IPS DF 6.9 (cell line): Measurements from ENCODE around the gene KRT81.
"Not testable (repeated sequence)": the region's sequence is repeated elsewhere in the genome, so short reads cannot be mapped to it uniquely, and the experiment has no call there.

Experiments
- DNase-seq: peaks from one replicate; pipeline ENCODE4 v3.0.0-alpha.2; 2013; ENCODE audit warnings: low read depth, low spot score
- H3K27ac ChIP-seq: one replicate; pipeline ENCODE4 v1.5.1; 2013; ENCODE audit warnings: low read length, control low read depth
- H3K27me3 ChIP-seq: 2 replicates; pipeline ENCODE4 v1.6.1; 2013; ENCODE audit warnings: mild to moderate bottlenecking, low read length; ENCODE audit not compliant: control insufficient read depth, insufficient read depth
- H3K36me3 ChIP-seq: 2 replicates; pipeline ENCODE4 v1.6.1; 2013; ENCODE audit warnings: low read length; ENCODE audit not compliant: control insufficient read depth, insufficient read depth
- H3K4me1 ChIP-seq: 2 replicates; pipeline ENCODE4 v1.6.1; 2013; ENCODE audit warnings: low read length; ENCODE audit not compliant: control insufficient read depth, insufficient read depth
- H3K4me3 ChIP-seq: 2 replicates; pipeline ENCODE4 v1.5.1; 2013; ENCODE audit warnings: mild to moderate bottlenecking, low read length
- H3K9me3 ChIP-seq: 2 replicates; pipeline ENCODE4 v1.6.1; 2013; ENCODE audit warnings: low read length, inconsistent platforms; ENCODE audit not compliant: control insufficient read depth, insufficient read depth
- WGBS: extraction: QIAGEN DNeasy Blood & Tissue Kit; methylation state at CpG from one replicate; pipeline ENCODE4 v1.1.7; 2013; ENCODE audit warnings: mixed read lengths, missing lambda C conversion rate; ENCODE audit not compliant: insufficient read length, insufficient coverage; 5-methylcytosine and 5-hydroxymethylcytosine counted together

Gene KRT81

GRCh38 chr12:52296572-52297215, 5.4 kb upstream of the KRT81 start:
- H3K9me3 ChIP-seq, result no peaks in the 10 kb centered on the region
- no peaks in the 10 kb centered on the region for H3K36me3 ChIP-seq

DNA sequence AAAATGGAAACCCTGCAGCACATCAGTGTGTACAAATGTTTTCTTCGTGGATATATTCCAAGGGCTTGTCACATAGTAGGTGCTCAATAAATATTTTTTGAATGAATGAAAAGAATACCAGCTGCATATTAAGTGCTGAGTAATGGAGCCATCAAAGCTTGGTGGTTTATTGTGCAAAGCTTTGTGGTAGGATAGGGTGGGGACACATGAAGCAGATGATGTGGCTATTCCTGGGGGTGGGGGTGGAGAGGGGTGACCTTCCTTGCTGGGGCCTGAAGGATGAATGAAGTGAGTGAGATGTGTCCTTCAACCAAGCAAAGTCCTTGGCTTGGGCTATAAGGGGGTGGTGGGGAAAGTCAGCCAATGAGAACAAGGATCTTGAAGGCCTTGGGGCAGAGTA, 4.3 kb upstream of the KRT81 start:
- Histone ChIP-seq H3K27ac (no peak overlapping the region), H3K4me3 (no peak overlapping the region), H3K36me3 (no peaks in the 10 kb centered on the region), H3K27me3 (no peaks in the 10 kb centered on the region), H3K4me1 (no peaks in the 10 kb centered on the region), H3K9me3 (no peaks in the 10 kb centered on the region)
- no CpG with 5 or more reads among the region's 1 CpG for WGBS
- DNase-seq, result no peak

More at GRCh38 chr12:52296572-52297215, 5.4 kb upstream of the KRT81 start:
- H3K27ac ChIP-seq, result no peak overlapping the region
- DNase-seq, result no peak
- H3K4me1 ChIP-seq, result no peaks in the 10 kb centered on the region
- H3K4me3 ChIP-seq, result no peak overlapping the region
- WGBS, result no CpG with 5 or more reads among the region's 5 CpGs
- no peaks in the 10 kb centered on the region for H3K27me3 ChIP-seq

- Histone ChIP-seq H3K4me1 (no peaks in the 10 kb centered on the region), H3K36me3 (no peaks in the 10 kb centered on the region), H3K27me3 (no peaks in the 10 kb centered on the region), H3K4me3 (no peak overlapping the region), H3K9me3 (no peaks in the 10 kb centered on the region), H3K27ac (no peak overlapping the region)
- DNase-seq, result no peak
- no CpG with 5 or more reads among the region's 1 CpG for WGBS
Observed at GRCh38 chr12:52294803-52295202, 3.5 kb upstream of the KRT81 start.

- no peaks in the 10 kb centered on the region for H3K9me3 ChIP-seq
- H3K27ac ChIP-seq, result no peak overlapping the region
- H3K27me3 ChIP-seq, result no peaks in the 10 kb centered on the region
- no peaks in the 10 kb centered on the region for H3K36me3 ChIP-seq
- no peak overlapping the region for H3K4me3 ChIP-seq
- DNase-seq, result no peak
- no CpG with 5 or more reads among the region's 1 CpG for WGBS
- H3K4me1 ChIP-seq, result no peaks in the 10 kb centered on the region
Observed at GRCh38 chr12:52293926-52294325, 2.6 kb upstream of the KRT81 start.

GRCh38 chr12:52290483-52291134, 725 bp downstream of the KRT81 start:
- H3K36me3 ChIP-seq, H3K4me3 ChIP-seq, H3K4me1 ChIP-seq, DNase-seq, H3K27ac ChIP-seq, H3K9me3 ChIP-seq, H3K27me3 ChIP-seq: not testable (repeated sequence)
- no CpG with 5 or more reads among the region's 5 CpGs for WGBS

DNA sequence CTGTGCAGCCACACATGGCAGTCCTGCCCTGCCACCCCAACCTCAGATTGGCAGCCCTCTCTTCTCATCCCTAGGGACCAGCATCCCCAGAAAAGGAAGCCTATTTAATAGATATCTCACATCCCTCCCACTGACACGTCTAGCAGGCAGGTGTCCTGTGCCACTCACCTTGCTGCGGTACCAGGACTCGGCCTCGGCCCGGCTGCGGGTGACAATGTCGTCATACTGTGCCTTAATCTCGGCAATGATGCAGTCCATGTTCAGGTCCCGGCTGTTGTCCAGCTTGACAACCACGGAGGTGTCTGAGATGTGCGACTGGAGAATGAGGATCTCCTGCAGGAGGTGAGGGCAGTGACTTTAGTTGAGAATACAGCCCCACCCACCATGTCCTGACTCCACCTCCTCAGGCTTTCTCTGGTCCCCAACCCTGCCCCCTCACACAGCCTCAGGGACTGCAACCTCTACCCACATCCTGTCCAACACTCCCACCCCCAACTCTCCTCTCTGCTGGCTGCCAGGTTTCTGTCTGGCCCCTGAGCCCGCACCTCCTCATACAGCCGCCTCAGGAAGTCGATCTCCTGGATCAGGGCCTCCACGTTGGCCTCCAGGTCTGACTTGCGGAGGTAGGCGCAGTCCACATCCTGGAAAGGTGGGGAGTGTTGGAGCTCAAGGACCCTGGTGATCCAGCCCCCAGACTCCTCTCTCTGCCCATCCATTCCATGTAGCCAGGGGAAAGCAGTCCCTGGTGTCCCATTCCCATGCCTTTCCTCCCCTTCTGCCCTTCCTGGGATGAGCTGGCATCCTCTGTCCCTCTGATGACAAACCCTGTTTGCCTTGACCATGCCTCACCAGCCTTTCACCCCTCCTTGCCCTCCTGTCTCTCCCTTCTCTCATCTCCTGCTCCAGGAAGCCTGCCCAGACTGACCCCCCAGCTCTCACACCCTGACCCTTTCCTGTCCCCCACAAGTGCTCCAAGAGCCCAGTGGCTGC, 3.2 kb downstream of the KRT81 start:
- not testable (repeated sequence) for DNase-seq, H3K27ac ChIP-seq, H3K4me3 ChIP-seq, H3K27me3 ChIP-seq, H3K36me3 ChIP-seq, H3K4me1 ChIP-seq, H3K9me3 ChIP-seq
- WGBS, result no CpG with 5 or more reads among the region's 17 CpGs

GRCh38 chr12:52286857-52287785, 4.2 kb downstream of the KRT81 start:
- WGBS, result no CpG with 5 or more reads among the region's 21 CpGs
- H3K27ac ChIP-seq, H3K4me3 ChIP-seq, H3K9me3 ChIP-seq, H3K36me3 ChIP-seq, H3K4me1 ChIP-seq, H3K27me3 ChIP-seq, DNase-seq: not testable (repeated sequence)

GRCh38 chr12:52285851-52286530, 5.3 kb downstream of the KRT81 start:
- no peak for DNase-seq
- Histone ChIP-seq H3K4me3 (no peak overlapping the region), H3K27me3 (no peaks in the 10 kb centered on the region), H3K4me1 (peaks cover 1% of the 10 kb centered on the region; the same call in 1 of the 2 replicates), H3K36me3 (no peaks in the 10 kb centered on the region), H3K27ac (no peak overlapping the region), H3K9me3 (no peaks in the 10 kb centered on the region)
- no CpG with 5 or more reads among the region's 24 CpGs for WGBS

- DNase-seq, result no peak
- H3K4me1 ChIP-seq, result peaks cover 1% of the 10 kb centered on the region; the same call in 1 of the 2 replicates
- H3K9me3 ChIP-seq, result no peaks in the 10 kb centered on the region
- H3K27ac ChIP-seq, result no peak overlapping the region
- no peaks in the 10 kb centered on the region for H3K36me3 ChIP-seq
- no peaks in the 10 kb centered on the region for H3K27me3 ChIP-seq
- no peak overlapping the region for H3K4me3 ChIP-seq
- WGBS, result no CpG with 5 or more reads among the region's 2 CpGs
Observed at GRCh38 chr12:52285172-52285745, 6.1 kb downstream of the KRT81 start.
